GM18526 (cell line): ENCODE data around the gene ITCH.

Source experiments
- POLR2A ChIP-seq: IDR thresholded peaks from 3 replicates; pipeline ENCODE4 v1.6.1; 2011; ENCODE audit not compliant: insufficient read length; ENCODE audit errors: extremely low read depth

Gene ITCH

DNA sequence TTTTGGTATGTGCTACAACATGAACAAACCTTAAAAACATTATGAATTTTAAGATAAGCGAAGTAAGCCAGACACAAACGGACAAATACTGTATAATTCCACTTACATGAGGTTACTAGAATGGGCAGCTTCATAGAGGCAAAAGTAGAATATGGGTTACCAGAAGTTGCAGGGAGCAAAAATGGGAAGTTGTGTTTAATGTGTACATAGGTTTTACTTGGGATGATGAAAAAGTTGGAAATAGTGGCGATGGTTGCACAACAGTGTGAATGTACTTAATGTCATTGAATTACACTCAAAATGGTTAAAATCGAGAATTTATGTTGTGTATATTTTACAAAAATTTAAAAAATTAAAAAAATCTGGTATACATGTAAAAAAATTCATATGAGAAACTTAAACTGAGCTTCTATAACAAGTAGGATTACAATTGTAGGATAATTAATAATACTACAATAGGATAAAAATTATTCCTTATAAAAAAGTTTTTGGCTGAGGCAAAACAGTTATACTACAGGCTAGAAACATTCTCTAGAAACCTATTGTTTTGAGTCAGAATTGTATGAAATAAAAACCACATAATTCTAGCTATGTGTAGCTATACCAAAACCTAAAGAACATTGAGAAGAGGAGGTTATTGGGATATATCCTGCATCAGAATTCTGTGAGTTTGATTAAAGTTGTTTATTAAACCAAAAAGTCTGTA lies 128.3 kb downstream of the ITCH start:
- no peak for TF ChIP-seq POLR2A

DNA sequence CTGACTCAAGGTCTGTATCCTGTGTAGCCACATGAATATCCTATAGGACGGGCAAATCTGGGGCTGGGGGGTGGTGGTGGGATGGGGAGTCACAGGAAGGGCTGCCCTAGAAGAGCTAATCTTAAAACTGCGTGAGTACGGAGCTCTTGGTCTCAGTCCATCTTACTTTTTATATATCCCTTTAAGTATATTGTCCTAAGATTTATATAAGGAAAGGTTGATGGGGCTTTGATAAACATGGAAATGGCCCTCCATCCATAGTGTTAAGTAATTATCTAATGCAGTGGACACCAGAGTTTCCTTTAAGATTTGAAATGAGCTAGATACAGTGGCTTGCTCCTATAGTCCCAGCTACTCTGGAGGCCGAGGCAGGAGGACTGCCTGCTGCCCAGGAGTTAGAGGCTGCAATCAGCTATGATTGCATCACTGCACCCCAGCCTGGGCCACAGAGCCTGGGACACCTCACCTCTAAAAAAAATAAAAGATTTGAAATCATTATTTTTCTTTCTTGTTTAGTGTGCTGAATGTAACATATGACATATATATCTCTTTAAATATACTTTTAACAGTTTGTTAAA lies 128.9 kb downstream of the ITCH start:
- TF ChIP-seq POLR2A: no peak

DNA sequence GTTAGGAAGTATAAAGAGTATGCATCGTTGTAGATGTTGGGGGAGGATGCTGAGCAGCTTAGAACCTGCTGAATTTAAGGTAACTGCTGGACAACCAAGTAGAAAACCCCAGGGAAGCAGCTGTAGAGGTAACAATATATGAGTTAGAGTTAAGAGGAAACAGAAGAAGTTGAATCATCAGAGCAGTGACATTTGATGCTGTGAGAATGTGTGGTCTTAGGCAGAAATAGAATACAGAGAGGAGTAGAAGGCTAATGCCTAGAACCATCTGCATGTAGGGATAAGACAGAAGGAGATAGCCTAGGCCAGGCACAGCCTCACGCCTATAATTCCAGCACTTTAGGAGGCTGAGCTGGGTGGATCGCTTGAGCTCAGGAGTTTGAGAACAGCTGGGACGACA lies 130.6 kb downstream of the ITCH start:
- no peak for TF ChIP-seq POLR2A

DNA sequence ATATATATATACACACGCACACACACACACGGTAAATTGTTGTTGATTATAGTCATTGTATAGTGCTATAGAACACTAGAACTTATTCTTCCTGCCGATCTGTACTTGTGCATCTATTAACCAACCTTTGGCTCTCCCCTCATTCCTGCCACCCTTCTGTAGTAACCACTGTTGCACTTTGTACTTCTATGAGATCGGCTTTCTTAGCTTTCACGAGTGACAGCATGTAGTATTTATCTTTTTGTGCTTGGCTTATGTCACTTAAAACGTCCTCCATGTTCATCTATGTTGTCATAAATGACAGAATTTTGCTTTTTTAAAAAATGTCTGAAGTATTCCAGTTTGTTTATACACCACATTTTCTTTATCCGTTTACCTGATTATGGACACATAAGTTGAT lies 132.2 kb downstream of the ITCH start:
- no peak for TF ChIP-seq POLR2A

DNA sequence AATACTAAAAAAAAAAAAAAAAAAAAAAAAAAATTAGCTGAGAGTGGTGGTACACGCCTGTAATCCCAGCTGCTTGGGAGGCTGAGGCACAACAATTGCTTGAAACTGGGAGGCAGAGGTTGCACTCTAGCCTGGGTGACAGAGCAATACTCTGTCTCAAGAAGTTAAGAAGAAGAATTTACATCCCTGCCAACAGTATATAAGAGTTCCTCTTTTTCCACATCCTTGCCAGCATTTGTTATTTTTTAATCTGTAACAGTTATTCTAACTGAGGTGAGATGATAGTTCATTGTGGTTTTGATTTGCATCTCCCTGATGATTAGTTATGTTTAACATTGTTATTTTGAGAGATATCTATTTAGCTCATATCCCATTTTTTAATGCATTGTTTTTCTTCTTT lies 132.8 kb downstream of the ITCH start:
- no peak for TF ChIP-seq POLR2A

DNA sequence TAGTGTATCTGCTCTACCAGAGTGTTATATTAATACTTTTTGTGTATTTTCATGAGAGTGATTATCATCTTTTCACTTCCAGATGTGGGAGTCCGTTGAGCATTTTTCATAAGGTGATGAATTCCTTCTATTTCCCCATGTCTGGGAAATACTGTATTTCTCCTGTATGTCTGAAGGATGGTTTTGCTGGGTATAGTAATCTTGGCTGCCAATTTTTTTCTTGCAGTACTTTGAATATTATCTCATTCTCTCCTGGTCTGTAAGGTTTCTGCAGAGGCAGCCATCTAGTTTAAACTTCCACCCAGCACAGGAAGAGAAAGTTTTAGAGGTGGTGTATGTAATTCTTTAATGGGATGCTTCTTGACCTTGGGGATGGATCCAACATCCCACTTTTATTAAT lies 137.8 kb downstream of the ITCH start:
- TF ChIP-seq POLR2A: no peak

DNA sequence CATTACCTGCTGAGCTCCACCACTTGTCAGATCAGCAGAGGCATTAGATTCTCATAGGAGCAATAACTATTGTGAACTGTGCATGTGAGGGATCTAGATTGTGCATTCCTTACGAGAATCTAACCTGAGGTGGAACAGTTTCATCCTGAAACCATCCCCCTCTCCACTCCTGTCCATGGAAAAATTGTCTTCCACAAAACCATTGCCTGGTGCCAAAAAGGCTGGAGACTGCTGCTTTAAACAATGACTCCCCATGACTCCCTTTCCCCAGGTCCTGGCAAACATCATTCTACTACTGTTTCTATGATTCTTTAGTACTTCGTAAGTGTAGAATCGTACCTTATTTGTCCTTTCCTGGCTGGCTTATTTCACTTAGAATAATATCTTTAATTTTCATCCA lies 143.4 kb downstream of the ITCH start:
- TF ChIP-seq POLR2A: no peak

DNA sequence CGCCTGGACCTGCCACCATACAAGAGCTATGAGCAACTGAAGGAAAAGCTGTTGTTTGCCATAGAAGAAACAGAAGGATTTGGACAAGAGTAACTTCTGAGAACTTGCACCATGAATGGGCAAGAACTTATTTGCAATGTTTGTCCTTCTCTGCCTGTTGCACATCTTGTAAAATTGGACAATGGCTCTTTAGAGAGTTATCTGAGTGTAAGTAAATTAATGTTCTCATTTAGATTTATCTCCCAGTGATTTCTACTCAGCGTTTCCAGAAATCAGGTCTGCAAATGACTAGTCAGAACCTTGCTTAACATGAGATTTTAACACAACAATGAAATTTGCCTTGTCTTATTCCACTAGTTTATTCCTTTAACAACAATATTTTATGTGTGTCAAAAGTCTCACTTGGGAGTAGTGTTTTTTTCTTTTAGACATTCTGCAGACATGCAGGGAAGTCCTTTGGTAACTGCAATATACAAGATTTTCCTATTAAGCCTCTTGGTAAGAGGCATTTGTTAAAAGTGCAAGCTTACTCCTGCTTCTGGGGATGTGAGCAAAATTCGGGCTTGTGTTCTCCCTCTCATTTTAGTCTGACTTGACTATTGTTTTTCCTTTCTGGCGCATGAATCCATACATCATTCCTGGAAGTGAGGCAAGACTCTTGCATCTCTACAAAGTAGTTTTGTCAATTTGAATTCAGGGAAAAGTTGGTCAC lies 144.8 kb downstream of the ITCH start:
- TF ChIP-seq POLR2A: no peak

DNA sequence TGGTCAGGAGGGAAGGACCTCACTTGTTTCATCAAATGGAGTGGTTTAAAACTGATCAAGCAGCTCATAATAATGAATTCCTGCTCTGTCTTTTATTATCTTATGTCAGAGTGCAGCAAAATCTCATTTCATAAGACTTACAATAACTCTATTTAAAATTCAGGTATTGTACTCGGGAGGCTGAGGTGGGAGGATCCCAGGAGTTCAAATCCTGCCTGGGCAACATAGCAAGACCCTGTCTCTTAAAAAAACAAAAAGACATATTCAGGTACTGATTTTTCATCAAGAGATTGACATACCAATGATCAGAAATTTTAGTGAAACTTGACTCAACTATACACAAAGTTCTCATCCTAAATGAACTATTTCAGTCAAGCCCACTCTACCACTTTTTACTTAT lies 147.5 kb downstream of the ITCH start:
- no peak for TF ChIP-seq POLR2A

DNA sequence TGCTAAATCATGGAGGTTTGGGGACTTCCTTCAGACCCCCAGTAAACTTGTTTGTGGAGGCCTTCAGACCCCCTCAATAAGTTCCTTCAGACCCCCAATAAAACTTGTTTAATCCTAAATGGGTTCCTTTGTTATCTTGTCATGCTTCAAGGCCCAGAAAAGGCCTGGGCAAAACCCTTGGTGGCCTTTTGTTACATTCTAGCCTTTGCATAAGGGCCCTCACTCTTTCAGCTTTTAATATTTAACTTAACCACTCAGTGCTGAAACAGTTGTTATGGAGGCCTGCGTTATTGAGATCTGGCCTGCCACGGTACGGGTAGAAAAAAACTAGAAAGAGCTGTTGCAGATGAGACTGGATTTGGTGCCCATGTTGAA lies 148.8 kb downstream of the ITCH start:
- TF ChIP-seq POLR2A: no peak

DNA sequence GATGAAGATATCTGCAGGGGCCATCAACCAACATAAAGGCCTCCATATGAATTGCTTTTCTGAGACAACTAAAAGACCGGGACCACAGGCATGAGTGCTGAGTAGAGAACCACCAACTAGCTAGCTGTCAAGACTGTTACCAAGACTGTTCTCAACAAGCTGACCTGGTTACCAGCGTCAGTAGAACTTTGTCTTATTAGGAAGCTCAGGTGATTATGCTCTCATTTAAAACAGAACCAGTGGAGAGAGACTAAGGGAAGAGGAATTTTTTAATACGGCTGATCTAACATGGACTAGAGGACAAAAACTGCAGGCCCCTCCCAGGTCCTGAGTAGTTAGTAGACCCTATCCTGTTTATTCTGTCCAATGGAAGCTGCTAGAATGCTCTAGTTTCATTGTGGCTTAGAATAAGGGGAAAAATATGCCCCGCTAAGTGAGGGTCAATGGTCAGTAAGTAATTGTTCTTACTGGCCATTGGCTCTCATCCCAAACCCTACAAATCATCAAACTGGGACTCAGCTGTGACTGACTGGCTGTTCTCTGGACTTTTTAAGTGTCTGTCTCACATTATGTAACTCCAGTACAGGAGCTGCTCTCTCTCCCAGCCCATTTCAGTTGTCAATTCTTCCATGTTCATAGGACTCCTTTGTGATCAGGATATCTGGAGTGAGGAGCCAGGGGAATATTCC lies 149.3 kb downstream of the ITCH start:
- no peak for TF ChIP-seq POLR2A

DNA sequence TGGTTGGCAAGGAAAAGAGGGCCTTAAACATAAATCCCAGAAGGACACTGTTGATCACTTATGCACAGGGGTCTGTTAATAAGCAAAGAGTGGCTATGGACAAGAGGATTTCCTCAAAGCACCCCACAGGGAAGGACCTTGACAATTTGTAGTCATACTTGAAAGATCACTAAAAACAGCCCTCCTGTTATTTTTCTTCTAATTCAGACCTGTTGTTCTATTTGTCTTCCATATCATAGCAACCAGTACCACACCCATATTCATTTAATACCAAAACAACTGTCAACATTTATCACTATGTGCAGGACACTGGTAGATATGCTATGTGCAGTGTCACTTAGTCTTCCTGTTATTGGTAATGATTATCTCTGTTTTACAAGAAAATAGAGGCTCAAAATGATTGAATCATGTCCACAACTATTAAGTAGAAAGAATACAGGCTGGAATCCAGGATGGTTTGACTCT lies 149.9 kb downstream of the ITCH start:
- no peak for TF ChIP-seq POLR2A

DNA sequence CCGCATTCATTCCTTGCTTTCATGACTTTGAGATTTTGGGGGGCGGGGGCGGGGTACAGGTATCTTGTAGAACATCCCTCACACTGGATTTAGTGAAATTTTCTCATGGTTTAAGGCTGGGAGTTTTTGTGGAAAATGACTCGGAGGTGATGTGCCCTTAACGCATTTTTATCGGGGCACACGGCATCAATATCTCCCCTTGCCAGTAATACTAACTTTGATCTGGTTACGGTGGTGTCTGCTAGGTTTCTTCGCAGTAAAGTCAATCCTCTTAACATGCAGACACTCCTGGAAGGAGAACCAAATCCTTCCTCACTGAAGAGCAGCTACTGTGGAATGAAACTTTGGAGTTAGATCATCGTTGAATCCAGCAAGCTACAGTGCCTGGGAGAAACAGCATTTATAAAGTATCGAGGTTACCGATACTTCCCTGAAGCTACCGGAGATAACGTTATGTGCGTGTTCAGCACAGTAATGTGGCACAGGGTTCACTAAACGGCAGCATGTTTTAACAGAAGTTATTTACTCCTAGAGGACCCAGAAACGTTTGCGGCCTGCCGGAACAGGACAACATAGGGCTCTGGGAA lies 151.9 kb downstream of the ITCH start:
- no peak for TF ChIP-seq POLR2A

DNA sequence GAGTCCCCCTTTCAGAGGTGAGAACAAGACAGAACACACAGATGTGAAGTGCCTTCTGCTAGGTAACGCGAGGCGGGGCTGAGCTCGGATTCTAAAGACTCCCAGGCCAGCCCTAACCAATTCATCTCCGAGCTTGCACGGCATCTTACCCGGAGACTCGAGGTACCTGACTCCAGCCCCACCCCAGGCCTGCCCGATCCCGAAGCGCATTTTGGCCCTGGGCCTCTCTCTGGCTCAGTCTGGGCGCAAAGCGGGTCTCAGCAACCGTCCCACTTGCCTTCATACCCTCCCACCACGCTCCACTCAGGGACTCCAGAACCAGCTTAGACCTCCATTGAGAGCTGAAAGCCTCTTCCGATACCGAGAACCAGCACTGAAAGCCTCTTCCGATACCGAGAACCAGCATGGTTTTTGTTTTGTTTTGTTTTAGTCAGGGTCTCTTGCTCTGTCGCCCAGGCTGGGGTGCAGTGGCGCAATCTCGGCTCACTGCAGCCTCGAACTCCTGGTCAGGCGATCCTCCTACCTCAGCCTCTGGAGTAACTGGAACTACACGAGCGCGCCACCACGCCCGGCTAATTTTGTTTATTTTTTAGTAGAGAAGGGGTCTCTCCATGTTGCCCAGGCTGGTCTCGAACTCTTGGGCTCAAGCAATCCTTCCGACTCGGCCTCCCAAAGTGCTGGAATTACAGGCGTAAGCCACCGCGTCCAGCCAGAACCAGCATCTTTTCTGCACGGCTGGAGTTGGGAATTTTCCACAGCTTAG lies 152.6 kb downstream of the ITCH start:
- no peak for TF ChIP-seq POLR2A
